Immature natural killer cell (primary cell): ENCODE results near the gene CCDC182. TPM values are rescaled to one million over a fixed set of nuclear protein-coding genes. Genes with fewer than 3 reads are reported as not detected.

Source experiments
- DNase-seq, 3 donors: peaks; one replicate each; pipeline ENCODE4 v3.0.0; 2022; ENCODE audit warnings: mixed read lengths in 1 of 3
- H3K27ac Mint-ChIP-seq, 6 donors: one replicate each; pipeline ENCODE4 v1.8.0; 2020; ENCODE audit warnings: mixed read lengths in 6 of 6, mild to moderate bottlenecking in 5 of 6, inconsistent platforms in 4 of 6, moderate library complexity in 3 of 6
- H3K27me3 Mint-ChIP-seq, 3 donors: one replicate each; pipeline ENCODE4 v1.8.0; 2020 to 2021; ENCODE audit warnings: low read depth in 3 of 3, mild to moderate bottlenecking in 3 of 3, mixed read lengths in 3 of 3, moderate library complexity in 3 of 3, inconsistent platforms in 1 of 3
- H3K36me3 Mint-ChIP-seq, 3 donors: one replicate each; pipeline ENCODE4 v1.8.0; 2020; ENCODE audit warnings: mixed read lengths in 3 of 3, inconsistent platforms in 2 of 3, mild to moderate bottlenecking in 2 of 3
- H3K4me1 Mint-ChIP-seq, 2 donors: one replicate each; pipeline ENCODE4 v1.8.0; 2020; ENCODE audit warnings: inconsistent platforms in 2 of 2, mild to moderate bottlenecking in 2 of 2, mixed read lengths in 2 of 2, moderate library complexity in 1 of 2
- H3K4me3 Mint-ChIP-seq, 5 donors: one replicate each; pipeline ENCODE4 v1.8.0; 2020; ENCODE audit warnings: mild to moderate bottlenecking in 5 of 5, mixed read lengths in 5 of 5, inconsistent platforms in 3 of 5, moderate library complexity in 3 of 5
- H3K9me3 Mint-ChIP-seq, 6 donors: one replicate each; pipeline ENCODE4 v1.8.0; 2020; ENCODE audit warnings: mild to moderate bottlenecking in 6 of 6, mixed read lengths in 6 of 6, inconsistent platforms in 4 of 6, moderate library complexity in 3 of 6
- polyA plus RNA-seq, 3 donors: library from polyadenylated mRNA; unstranded; fragments of 300-500 nt; fragmentation: Illumina TruSeq; gene quantifications; one replicate each; pipeline ENCODE4 v1.2.3, GENCODE V29; 2021

CCDC182 gene
- polyA plus RNA-seq, 3 donors from 2014 or later = not detected

DNA sequence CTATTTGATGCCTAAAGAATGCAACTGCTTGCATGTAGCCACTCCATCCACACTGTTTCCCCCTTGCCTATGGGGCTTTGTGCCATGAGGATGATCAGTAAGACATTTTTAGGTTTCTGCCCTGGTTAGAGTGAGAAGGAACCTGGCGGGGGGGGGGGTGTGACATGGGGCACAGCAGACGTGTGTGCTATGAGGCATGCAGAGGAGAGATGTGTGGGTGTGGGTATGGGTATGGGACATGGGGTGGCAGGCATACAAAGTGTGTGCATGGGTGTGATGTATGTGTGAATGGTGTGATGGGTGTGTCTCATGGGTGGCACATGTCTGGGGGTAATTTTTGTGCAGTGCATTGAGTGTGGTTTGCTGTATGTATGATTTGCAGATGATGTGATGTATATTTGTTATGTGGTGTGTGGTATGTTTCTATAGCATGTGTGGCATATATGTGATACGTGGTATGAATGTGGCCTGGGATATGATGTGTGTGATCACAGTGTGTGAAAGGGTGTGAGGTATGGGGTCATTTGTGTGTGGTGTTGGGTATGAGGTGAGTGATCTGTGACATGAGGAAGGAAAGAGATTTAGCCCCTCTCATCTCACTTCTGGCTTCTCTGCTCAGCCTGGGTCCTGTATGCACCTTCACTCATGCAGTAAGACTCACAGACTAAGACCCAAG is 14.9 kb downstream of the CCDC182 start:
- Mint-ChIP-seq H3K36me3 (peaks cover 0 to 3% (median 0%) of the 10 kb centered on the region in 3 donors), H3K9me3 (no peaks in the 10 kb centered on the region), H3K4me3 (no peak overlapping the region), H3K4me1 (no peaks in the 10 kb centered on the region), H3K27ac (no peak overlapping the region), H3K27me3 (peaks cover 2 to 6% (median 5%) of the 10 kb centered on the region in 3 donors)
- no peak for DNase-seq

- no peak overlapping the region for H3K4me3 Mint-ChIP-seq
- no peaks in the 10 kb centered on the region for H3K36me3 Mint-ChIP-seq
- no peak for DNase-seq
- peaks cover 0 to 9% (median 4%) of the 10 kb centered on the region in 3 donors for H3K27me3 Mint-ChIP-seq
- no peak overlapping the region for H3K27ac Mint-ChIP-seq
- peaks cover 8 to 9% of the 10 kb centered on the region in 2 donors for H3K4me1 Mint-ChIP-seq
- no peaks in the 10 kb centered on the region for H3K9me3 Mint-ChIP-seq
These were observed 17.4 kb downstream of the CCDC182 start for GRCh38 chr17:57727630-57728175.

GRCh38 chr17:57726838-57727237 is 18.3 kb downstream of the CCDC182 start:
- H3K27ac Mint-ChIP-seq = no peak overlapping the region
- H3K36me3 Mint-ChIP-seq = no peaks in the 10 kb centered on the region

GRCh38 chr17:57726213-57726790 is 18.8 kb downstream of the CCDC182 start:
- no peak for DNase-seq
- Mint-ChIP-seq H3K36me3 (no peaks in the 10 kb centered on the region), H3K4me1 (peaks cover 11 to 13% of the 10 kb centered on the region in 2 donors), H3K27ac (no peak overlapping the region), H3K4me3 (no peak overlapping the region), H3K9me3 (no peaks in the 10 kb centered on the region), H3K27me3 (peaks cover 0 to 8% (median 4%) of the 10 kb centered on the region in 3 donors)

More at GRCh38 chr17:57726838-57727237, 18.3 kb downstream of the CCDC182 start:
- Mint-ChIP-seq H3K9me3 (no peaks in the 10 kb centered on the region), H3K27me3 (peaks cover 0 to 9% (median 4%) of the 10 kb centered on the region in 3 donors), H3K4me1 (peaks cover 11 to 13% of the 10 kb centered on the region in 2 donors), H3K4me3 (no peak overlapping the region)
- DNase-seq = no peak

DNA sequence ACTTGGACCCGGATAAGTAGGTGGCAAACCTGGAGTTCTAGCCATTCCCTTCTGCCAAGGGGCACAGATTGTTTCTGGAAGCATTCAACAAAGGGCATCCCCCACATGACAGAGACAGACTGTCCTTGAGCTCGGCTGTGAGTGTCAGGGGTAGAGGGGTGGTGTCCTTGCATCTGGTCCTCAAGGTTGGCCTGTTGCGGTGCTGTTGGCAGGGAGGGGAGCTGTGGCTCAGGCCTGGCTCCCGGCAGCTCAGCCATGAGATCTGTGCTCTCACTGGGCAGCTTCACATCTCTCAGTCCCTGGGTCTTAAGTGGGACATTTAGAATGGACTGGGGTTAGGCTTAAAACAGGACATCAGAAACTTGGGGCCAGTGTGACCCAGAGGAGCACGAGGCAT is 20.4 kb downstream of the CCDC182 start:
- no peaks in the 10 kb centered on the region for H3K36me3 Mint-ChIP-seq
- no peak for DNase-seq
- no peak overlapping the region for H3K27ac Mint-ChIP-seq
- H3K27me3 Mint-ChIP-seq = peaks cover 0 to 8% (median 7%) of the 10 kb centered on the region in 3 donors
- H3K9me3 Mint-ChIP-seq = no peaks in the 10 kb centered on the region
- H3K4me3 Mint-ChIP-seq = no peak overlapping the region
- peaks cover 11 to 13% of the 10 kb centered on the region in 2 donors for H3K4me1 Mint-ChIP-seq

GRCh38 chr17:57724026-57724728 is 20.9 kb downstream of the CCDC182 start:
- Mint-ChIP-seq H3K36me3 (no peaks in the 10 kb centered on the region), H3K27me3 (peaks cover 0 to 8% (median 7%) of the 10 kb centered on the region in 3 donors), H3K4me1 (peaks cover 11 to 13% of the 10 kb centered on the region in 2 donors), H3K9me3 (no peaks in the 10 kb centered on the region), H3K4me3 (no peak overlapping the region), H3K27ac (no peak overlapping the region)
- no peak for DNase-seq

DNA sequence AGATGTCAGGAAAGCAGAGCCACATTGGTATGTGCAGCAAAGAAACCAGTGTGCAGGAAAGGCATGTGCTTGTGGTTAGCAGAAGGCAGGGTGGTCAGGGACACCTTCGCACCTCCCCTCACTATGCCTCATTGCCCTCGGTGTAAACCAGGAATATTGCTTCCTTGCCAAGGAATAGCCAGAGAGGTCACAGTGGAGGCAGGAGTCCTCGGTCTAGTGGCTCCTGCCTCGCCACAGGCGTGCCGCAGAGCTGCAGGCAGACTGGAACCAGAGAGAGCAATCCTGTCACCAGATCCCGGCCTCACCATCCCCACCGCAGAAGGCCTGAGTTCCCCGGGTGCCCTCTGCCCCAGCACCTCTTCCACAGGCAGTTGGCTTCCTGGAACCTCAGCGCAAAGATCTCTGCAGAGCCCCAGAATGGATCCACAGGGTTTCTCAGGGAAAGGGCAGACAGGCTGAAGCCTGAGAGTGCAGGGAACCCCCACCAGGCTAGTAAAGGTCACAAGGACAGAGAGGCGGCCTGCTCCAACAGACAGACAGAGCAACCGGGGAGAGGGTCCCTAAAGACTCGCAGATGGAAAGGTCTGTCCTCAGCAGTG is 21.6 kb downstream of the CCDC182 start:
- H3K27ac Mint-ChIP-seq = no peak overlapping the region
- H3K4me3 Mint-ChIP-seq = no peak overlapping the region
- H3K36me3 Mint-ChIP-seq = no peaks in the 10 kb centered on the region
- DNase-seq = no peak
- peaks cover 0 to 10% (median 8%) of the 10 kb centered on the region in 3 donors for H3K27me3 Mint-ChIP-seq
- H3K9me3 Mint-ChIP-seq = no peaks in the 10 kb centered on the region
- peaks cover 11 to 13% of the 10 kb centered on the region in 2 donors for H3K4me1 Mint-ChIP-seq

GRCh38 chr17:57722704-57723043 is 22.4 kb downstream of the CCDC182 start:
- Mint-ChIP-seq H3K27ac (no peak overlapping the region), H3K4me3 (no peak overlapping the region), H3K27me3 (peaks cover 4 to 10% (median 5%) of the 10 kb centered on the region in 3 donors), H3K36me3 (no peaks in the 10 kb centered on the region), H3K4me1 (peaks cover 11 to 13% of the 10 kb centered on the region in 2 donors), H3K9me3 (no peaks in the 10 kb centered on the region)
- no peak for DNase-seq

- Mint-ChIP-seq H3K36me3 (peaks cover 0 to 4% (median 0%) of the 10 kb centered on the region in 3 donors), H3K9me3 (no peaks in the 10 kb centered on the region), H3K27me3 (peaks cover 5 to 10% (median 7%) of the 10 kb centered on the region in 3 donors), H3K4me3 (no peak overlapping the region), H3K4me1 (peaks cover 11 to 13% of the 10 kb centered on the region in 2 donors), H3K27ac (no peak overlapping the region)
- no peak for DNase-seq
These were observed 23.0 kb downstream of the CCDC182 start for GRCh38 chr17:57721967-57722703.

GRCh38 chr17:57720386-57721035 is 24.6 kb downstream of the CCDC182 start:
- H3K9me3 Mint-ChIP-seq = no peaks in the 10 kb centered on the region
- H3K4me3 Mint-ChIP-seq = no peak overlapping the region
- H3K27ac Mint-ChIP-seq = no peak overlapping the region
- H3K27me3 Mint-ChIP-seq = peaks cover 3 to 17% (median 12%) of the 10 kb centered on the region in 3 donors
- H3K36me3 Mint-ChIP-seq = peaks cover 0 to 4% (median 0%) of the 10 kb centered on the region in 3 donors
- peaks cover 11 to 13% of the 10 kb centered on the region in 2 donors for H3K4me1 Mint-ChIP-seq
- DNase-seq = no peak

- H3K27me3 Mint-ChIP-seq = peaks cover 0 to 25% (median 14%) of the 10 kb centered on the region in 3 donors
- H3K4me3 Mint-ChIP-seq = no peak overlapping the region
These were observed 26.2 kb downstream of the CCDC182 start for GRCh38 chr17:57718878-57719277.

DNA sequence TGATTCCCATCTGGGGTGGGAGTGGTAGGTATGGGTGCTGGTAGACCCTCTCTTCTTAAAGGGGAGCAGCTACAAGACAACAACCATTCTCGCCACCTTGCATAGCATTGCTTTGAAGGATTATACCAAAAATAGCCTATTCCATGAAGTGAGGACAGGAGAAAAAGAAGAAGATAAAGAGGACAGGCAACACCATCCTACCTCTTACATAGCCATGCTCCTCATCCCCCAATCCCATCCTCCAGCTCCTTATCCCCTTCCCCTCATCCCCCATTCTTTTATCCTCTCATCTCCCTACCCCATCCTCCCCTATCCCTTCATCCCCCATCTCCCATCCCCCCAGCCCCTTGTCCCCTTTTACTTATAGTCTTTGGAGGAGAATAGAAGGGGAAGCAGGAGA is 29.1 kb downstream of the CCDC182 start:
- DNase-seq = no peak
- no peaks in the 10 kb centered on the region for H3K4me1 Mint-ChIP-seq
- no peak overlapping the region for H3K27ac Mint-ChIP-seq
- peaks cover 0 to 4% (median 0%) of the 10 kb centered on the region in 3 donors for H3K36me3 Mint-ChIP-seq
- H3K9me3 Mint-ChIP-seq = no peaks in the 10 kb centered on the region
- no peak overlapping the region for H3K4me3 Mint-ChIP-seq
- H3K27me3 Mint-ChIP-seq = peaks cover 10 to 33% (median 16%) of the 10 kb centered on the region in 3 donors

More at GRCh38 chr17:57718878-57719277, 26.2 kb downstream of the CCDC182 start:
- Mint-ChIP-seq H3K4me1 (peaks cover 11 to 13% of the 10 kb centered on the region in 2 donors), H3K36me3 (peaks cover 0 to 4% (median 0%) of the 10 kb centered on the region in 3 donors), H3K27ac (no peak overlapping the region), H3K9me3 (no peaks in the 10 kb centered on the region)
- DNase-seq = no peak
